Mesendoderm (in vitro differentiated cells): ENCODE data around the gene TNFRSF12A.

Experiments used
- DNase-seq: peaks from one replicate; pipeline ENCODE4 v3.0.0; 2013
- H2AK5ac ChIP-seq: 2 replicates; pipeline ENCODE4 v1.6.1; 2013; ENCODE audit warnings: low read length, inconsistent platforms
- H2BK120ac ChIP-seq: 2 replicates; pipeline ENCODE4 v1.6.1; 2013; ENCODE audit warnings: low read depth, mild to moderate bottlenecking, low read length, moderate library complexity, mixed read lengths
- H2BK15ac ChIP-seq: replicated peaks from 2 replicates; pipeline ENCODE4 v1.6.1; 2013; ENCODE audit warnings: low read depth, mild to moderate bottlenecking, moderate library complexity
- H2BK5ac ChIP-seq: 2 replicates; pipeline ENCODE4 v1.6.1; 2013; ENCODE audit warnings: low read length, inconsistent platforms
- H3K18ac ChIP-seq: 2 replicates; pipeline ENCODE4 v1.6.1; 2013; ENCODE audit warnings: mild to moderate bottlenecking, low read length, mixed read lengths
- H3K23ac ChIP-seq: one replicate; pipeline ENCODE4 v1.6.1; 2013; ENCODE audit warnings: low read length
- H3K27ac ChIP-seq: 2 replicates; pipeline ENCODE4 v1.5.1; 2013; ENCODE audit warnings: low read depth, mild to moderate bottlenecking, inconsistent platforms, low read length, moderate library complexity
- H3K27me3 ChIP-seq: 2 replicates; pipeline ENCODE4 v1.6.1; 2013; ENCODE audit warnings: low read length, control low read depth, mild to moderate bottlenecking, inconsistent platforms; ENCODE audit not compliant: insufficient read depth, poor library complexity
- H3K36me3 ChIP-seq: 2 replicates; pipeline ENCODE4 v1.6.1; 2013; ENCODE audit warnings: low read length, inconsistent platforms; ENCODE audit not compliant: control insufficient read depth, insufficient read depth
- H3K4ac ChIP-seq: one replicate; pipeline ENCODE4 v1.6.1; 2013; ENCODE audit warnings: low read depth, mild to moderate bottlenecking, low read length, moderate library complexity
- H3K4me1 ChIP-seq: 2 replicates; pipeline ENCODE4 v1.6.1; 2013; ENCODE audit warnings: low read depth, low read length, inconsistent platforms; ENCODE audit not compliant: control insufficient read depth
- H3K4me2 ChIP-seq: 2 replicates; pipeline ENCODE4 v1.6.1; 2013; ENCODE audit warnings: low read length
- H3K4me3 ChIP-seq: 2 replicates; pipeline ENCODE4 v1.5.1; 2013; ENCODE audit warnings: mild to moderate bottlenecking, low read length
- H3K56ac ChIP-seq: one replicate; pipeline ENCODE4 v1.6.1; 2013; ENCODE audit warnings: low read length
- H3K79me1 ChIP-seq: 2 replicates; pipeline ENCODE4 v1.6.1; 2013; ENCODE audit warnings: low read length, inconsistent platforms
- H3K79me2 ChIP-seq: 2 replicates; pipeline ENCODE4 v1.6.1; 2013; ENCODE audit warnings: mild to moderate bottlenecking, low read length; ENCODE audit not compliant: control insufficient read depth, insufficient read depth
- H3K9ac ChIP-seq: 2 replicates; pipeline ENCODE4 v1.6.1; 2013; ENCODE audit warnings: low read length, inconsistent platforms
- H4K5ac ChIP-seq: one replicate; pipeline ENCODE4 v1.6.1; 2013; ENCODE audit warnings: low read length
- H4K8ac ChIP-seq: one replicate; pipeline ENCODE4 v1.6.1; 2013; ENCODE audit warnings: low read depth, mild to moderate bottlenecking, control low read depth, low read length, moderate library complexity
- WGBS: extraction: QIAGEN DNeasy Blood & Tissue Kit; methylation state at CpG from one replicate; pipeline ENCODE4 v1.1.7; 2013; ENCODE audit warnings: low lambda C conversion rate, missing lambda C conversion rate; ENCODE audit not compliant: insufficient coverage; ENCODE audit errors: extremely low coverage; 5-methylcytosine and 5-hydroxymethylcytosine counted together

The TNFRSF12A gene

GRCh38 chr16:3004781-3005284, 15.3 kb upstream of the TNFRSF12A start:
- Histone ChIP-seq H3K18ac (no peak overlapping the region), H3K4me3 (no peak overlapping the region)
- DNase-seq, result peak; percentile 71

GRCh38 chr16:3007059-3007956, 12.9 kb upstream of the TNFRSF12A start:
- Histone ChIP-seq H3K4me1 (peaks cover 23% of the 10 kb centered on the region), H3K56ac (peak overlapping the region; percentile 89), H3K23ac (peak overlapping the region; percentile 67), H2BK120ac (peak overlapping the region; percentile 64), H3K27ac (peak overlapping the region; percentile 78), H4K8ac (no peak overlapping the region), H3K9ac (peak overlapping the region; percentile 66), H3K27me3 (no peaks in the 10 kb centered on the region), H4K5ac (no peak overlapping the region), H3K79me1 (no peaks in the 10 kb centered on the region), H3K79me2 (no peaks in the 10 kb centered on the region), H3K4me3 (no peak overlapping the region), H3K36me3 (no peaks in the 10 kb centered on the region), H3K18ac (peak overlapping the region; percentile 81), H2BK5ac (peak overlapping the region; percentile 95), H3K4me2 (peak overlapping the region; percentile 68), H3K4ac (peak overlapping the region; percentile 65), H2AK5ac (peak overlapping the region; percentile 86), H2BK15ac (peak overlapping the region; percentile 14)
- peak; percentile 47 for DNase-seq
- WGBS, result no CpG with 5 or more reads among the region's 13 CpGs

More at GRCh38 chr16:3004781-3005284, 15.3 kb upstream of the TNFRSF12A start:
- H3K4me2 ChIP-seq, result peak overlapping the region; percentile 71
- no peak overlapping the region for H4K5ac ChIP-seq
- H3K23ac ChIP-seq, result peak overlapping the region; percentile 3
- no peak overlapping the region for H3K4ac ChIP-seq
- no peaks in the 10 kb centered on the region for H3K79me2 ChIP-seq
- H2BK120ac ChIP-seq, result no peak overlapping the region
- peaks cover 23% of the 10 kb centered on the region for H3K4me1 ChIP-seq
- H3K27ac ChIP-seq, result no peak overlapping the region
- H2AK5ac ChIP-seq, result no peak overlapping the region
- peak overlapping the region; percentile 48 for H3K9ac ChIP-seq
- no peak overlapping the region for H4K8ac ChIP-seq
- WGBS, result no CpG with 5 or more reads among the region's 25 CpGs
- H3K79me1 ChIP-seq, result no peaks in the 10 kb centered on the region
- H2BK5ac ChIP-seq, result no peak overlapping the region
- no peak overlapping the region for H2BK15ac ChIP-seq
- no peaks in the 10 kb centered on the region for H3K36me3 ChIP-seq
- peak overlapping the region; percentile 67 for H3K56ac ChIP-seq
- no peaks in the 10 kb centered on the region for H3K27me3 ChIP-seq

- Histone ChIP-seq H3K27me3 (no peaks in the 10 kb centered on the region), H3K18ac (peak overlapping the region; percentile 81), H2BK5ac (peak overlapping the region; percentile 95), H2BK15ac (no peak overlapping the region), H3K56ac (peak overlapping the region; percentile 89), H2AK5ac (peak overlapping the region; percentile 86), H3K79me2 (no peaks in the 10 kb centered on the region), H3K9ac (peak overlapping the region; percentile 66), H4K8ac (no peak overlapping the region), H3K23ac (peak overlapping the region; percentile 67), H3K27ac (peak overlapping the region; percentile 78), H3K79me1 (no peaks in the 10 kb centered on the region), H3K36me3 (no peaks in the 10 kb centered on the region), H3K4me3 (no peak overlapping the region), H3K4ac (peak overlapping the region; percentile 65), H3K4me2 (peak overlapping the region; percentile 68), H4K5ac (no peak overlapping the region), H3K4me1 (peaks cover 23% of the 10 kb centered on the region), H2BK120ac (peak overlapping the region; percentile 64)
- DNase-seq, result peak; percentile 97
- WGBS, result no CpG with 5 or more reads among the region's 17 CpGs
Measured at GRCh38 chr16:3007957-3008689, 12.0 kb upstream of the TNFRSF12A start.

- Histone ChIP-seq H3K56ac (peak overlapping the region; percentile 78), H4K8ac (no peak overlapping the region), H4K5ac (no peak overlapping the region), H2AK5ac (peak overlapping the region; percentile 25), H3K9ac (peak overlapping the region; percentile 2), H3K4me1 (peaks cover 23% of the 10 kb centered on the region), H3K23ac (no peak overlapping the region), H3K79me1 (no peaks in the 10 kb centered on the region), H3K79me2 (no peaks in the 10 kb centered on the region), H3K27ac (peak overlapping the region; percentile 53), H2BK15ac (no peak overlapping the region), H2BK120ac (no peak overlapping the region), H3K4ac (no peak overlapping the region), H3K18ac (peak overlapping the region; percentile 19), H3K4me2 (no peak overlapping the region), H3K27me3 (no peaks in the 10 kb centered on the region), H3K4me3 (no peak overlapping the region), H2BK5ac (peak overlapping the region; percentile 82), H3K36me3 (no peaks in the 10 kb centered on the region)
- WGBS, result no CpG with 5 or more reads among the region's 4 CpGs
- DNase-seq, result no peak
Measured at GRCh38 chr16:3008690-3009037, 11.5 kb upstream of the TNFRSF12A start.

GRCh38 chr16:3009568-3010390, 10.4 kb upstream of the TNFRSF12A start:
- Histone ChIP-seq H2AK5ac (no peak overlapping the region), H2BK5ac (peak overlapping the region; percentile 35), H3K9ac (peak overlapping the region; percentile 52), H3K4me1 (peaks cover 23% of the 10 kb centered on the region), H3K4me3 (no peak overlapping the region), H3K79me2 (no peaks in the 10 kb centered on the region), H4K8ac (no peak overlapping the region), H4K5ac (no peak overlapping the region), H3K4me2 (peak overlapping the region; percentile 21), H2BK15ac (no peak overlapping the region), H3K27ac (peak overlapping the region; percentile 85), H3K56ac (peak overlapping the region; percentile 78), H3K4ac (peak overlapping the region; percentile 41), H3K79me1 (no peaks in the 10 kb centered on the region), H3K23ac (no peak overlapping the region), H3K18ac (peak overlapping the region; percentile 81), H3K27me3 (no peaks in the 10 kb centered on the region), H3K36me3 (peaks cover under 1% of the 10 kb centered on the region), H2BK120ac (peak overlapping the region; percentile 36)
- WGBS, result no CpG with 5 or more reads among the region's 21 CpGs
- peak; percentile 97 for DNase-seq
